Ascending aorta (tissue), 2 donors: Measurements from ENCODE around the gene ATP9B. TPM values are rescaled to one million over a fixed set of nuclear protein-coding genes. Genes with fewer than 3 reads are reported as not detected.
A peak's percentile ranks its signal among the peaks of the same experiment; 100 is the strongest.

Experiments used
- DNase-seq, 2 donors: peaks; one replicate each; pipeline ENCODE4 v3.0.0-alpha.2; 2019; ENCODE audit warnings: low spot score in 2 of 2
- H3K27ac ChIP-seq, 2 donors: fragments of 200-600 bp; sonication (generic); one replicate each; pipeline ENCODE4 v1.5.1; 2016 to 2017; ENCODE audit warnings: mild to moderate bottlenecking in 1 of 2
- H3K27me3 ChIP-seq: fragments of 200-600 bp; sonication (generic); one replicate; pipeline ENCODE4 v1.5.1; 2017
- H3K36me3 ChIP-seq, 2 donors: fragments of 200-600 bp; sonication (generic); one replicate each; pipeline ENCODE4 v1.5.1; 2016
- H3K4me1 ChIP-seq, 2 donors: fragments of 200-600 bp; sonication (generic); one replicate each; pipeline ENCODE4 v1.5.1; 2016 to 2017; ENCODE audit warnings: mild to moderate bottlenecking in 1 of 2
- H3K4me3 ChIP-seq, 2 donors: fragments of 200-600 bp; sonication (generic); one replicate each; pipeline ENCODE4 v1.5.1; 2016 to 2017; ENCODE audit warnings: mild to moderate bottlenecking in 1 of 2
- H3K9me3 ChIP-seq, 2 donors: fragments of 200-600 bp; sonication (generic); one replicate each; pipeline ENCODE4 v1.5.1; 2016
- intact Hi-C: fragments of 100-400 bp; cut with DNase I; formaldehyde crosslinking; loops from one replicate; pipeline ENCODE4 v1.15.1; 2023
- total RNA-seq: library from RNA; depleted of rRNA; stranded (reverse); fragments of >200 nt; gene quantifications from one replicate; pipeline ENCODE4 v1.1.0, GENCODE V29; 2016
- TF ChIP-seq, protein P1 (sequence below), 3 experiments: fragments of 200-600 bp in 2 of 3; fragments of 450-650 bp in 1 of 3; sonication (generic) in 2 of 3; IDR thresholded peaks; one replicate each; pipeline ENCODE4 v1.5.1; 2016 to 2019; ENCODE audit warnings: antibody characterized with exemption in 3 of 3, mild to moderate bottlenecking in 1 of 3, moderate library complexity in 1 of 3

Gene ATP9B
- total RNA-seq, 1 donor from 2014 or later, result 14.4 TPM

GRCh38 chr18:79405781-79406575 lies 336.8 kb downstream of the ATP9B start:
- TF ChIP-seq, protein P1, sequence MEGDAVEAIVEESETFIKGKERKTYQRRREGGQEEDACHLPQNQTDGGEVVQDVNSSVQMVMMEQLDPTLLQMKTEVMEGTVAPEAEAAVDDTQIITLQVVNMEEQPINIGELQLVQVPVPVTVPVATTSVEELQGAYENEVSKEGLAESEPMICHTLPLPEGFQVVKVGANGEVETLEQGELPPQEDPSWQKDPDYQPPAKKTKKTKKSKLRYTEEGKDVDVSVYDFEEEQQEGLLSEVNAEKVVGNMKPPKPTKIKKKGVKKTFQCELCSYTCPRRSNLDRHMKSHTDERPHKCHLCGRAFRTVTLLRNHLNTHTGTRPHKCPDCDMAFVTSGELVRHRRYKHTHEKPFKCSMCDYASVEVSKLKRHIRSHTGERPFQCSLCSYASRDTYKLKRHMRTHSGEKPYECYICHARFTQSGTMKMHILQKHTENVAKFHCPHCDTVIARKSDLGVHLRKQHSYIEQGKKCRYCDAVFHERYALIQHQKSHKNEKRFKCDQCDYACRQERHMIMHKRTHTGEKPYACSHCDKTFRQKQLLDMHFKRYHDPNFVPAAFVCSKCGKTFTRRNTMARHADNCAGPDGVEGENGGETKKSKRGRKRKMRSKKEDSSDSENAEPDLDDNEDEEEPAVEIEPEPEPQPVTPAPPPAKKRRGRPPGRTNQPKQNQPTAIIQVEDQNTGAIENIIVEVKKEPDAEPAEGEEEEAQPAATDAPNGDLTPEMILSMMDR (IDR thresholded peaks at IDR 0.05), result no peak
- peak; percentile 73 to 85 for DNase-seq
- no peaks in the 10 kb centered on the region for H3K27me3 ChIP-seq
- H3K27ac ChIP-seq, result peak overlapping the region; percentile 14 to 52
- no peak overlapping the region for H3K4me3 ChIP-seq
- peaks cover 7 to 8% of the 10 kb centered on the region in 2 donors for H3K36me3 ChIP-seq
- peaks cover 5 to 14% of the 10 kb centered on the region in 2 donors for H3K4me1 ChIP-seq
- no peaks in the 10 kb centered on the region for H3K9me3 ChIP-seq
- intact Hi-C loops, result no loop called here

DNA sequence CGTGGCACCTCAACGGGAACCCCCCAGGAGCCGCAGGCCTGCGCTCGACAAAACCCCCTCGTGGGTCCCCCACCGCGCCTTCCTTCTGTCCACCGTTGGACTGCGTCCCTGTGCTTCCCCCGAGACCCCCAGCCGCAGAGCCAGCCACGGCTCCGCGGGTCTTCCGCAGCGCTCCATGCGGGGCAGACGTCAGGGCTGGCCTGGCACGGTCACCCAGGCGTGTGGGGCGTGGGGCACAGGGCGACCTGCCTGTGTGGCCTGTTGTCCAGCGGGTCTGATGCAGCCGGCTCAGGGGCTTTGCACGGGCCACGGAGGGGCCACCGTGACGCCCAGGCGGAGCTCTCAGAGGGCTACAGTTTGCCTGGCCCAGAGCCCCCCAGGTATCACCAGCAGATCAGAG lies 337.5 kb downstream of the ATP9B start:
- H3K4me1 ChIP-seq, result peaks cover 5 to 14% of the 10 kb centered on the region in 2 donors
- TF ChIP-seq, protein P1 (IDR thresholded peaks at IDR 0.05), result no peak

GRCh38 chr18:79409313-79409712 lies 340.1 kb downstream of the ATP9B start:
- DNase-seq, result no peak
- Histone ChIP-seq H3K4me3 (no peak overlapping the region), H3K9me3 (no peaks in the 10 kb centered on the region), H3K27ac (no peak overlapping the region), H3K4me1 (peaks cover 0 to 5% of the 10 kb centered on the region in 2 donors), H3K36me3 (peaks cover 28 to 35% of the 10 kb centered on the region in 2 donors), H3K27me3 (no peaks in the 10 kb centered on the region)
- TF ChIP-seq, protein P1 (IDR thresholded peaks at IDR 0.05), result no peak
- intact Hi-C loops, result no loop called here

More for the DNA sequence above, 337.5 kb downstream of the ATP9B start:
- DNase-seq, result no peak
- intact Hi-C loops, result no loop called here
- Histone ChIP-seq H3K27ac (peak overlapping the region in 1 of 2 donors; percentile 1), H3K9me3 (no peaks in the 10 kb centered on the region), H3K4me3 (no peak overlapping the region), H3K36me3 (peaks cover 13% of the 10 kb centered on the region in 2 donors), H3K27me3 (no peaks in the 10 kb centered on the region)

DNA sequence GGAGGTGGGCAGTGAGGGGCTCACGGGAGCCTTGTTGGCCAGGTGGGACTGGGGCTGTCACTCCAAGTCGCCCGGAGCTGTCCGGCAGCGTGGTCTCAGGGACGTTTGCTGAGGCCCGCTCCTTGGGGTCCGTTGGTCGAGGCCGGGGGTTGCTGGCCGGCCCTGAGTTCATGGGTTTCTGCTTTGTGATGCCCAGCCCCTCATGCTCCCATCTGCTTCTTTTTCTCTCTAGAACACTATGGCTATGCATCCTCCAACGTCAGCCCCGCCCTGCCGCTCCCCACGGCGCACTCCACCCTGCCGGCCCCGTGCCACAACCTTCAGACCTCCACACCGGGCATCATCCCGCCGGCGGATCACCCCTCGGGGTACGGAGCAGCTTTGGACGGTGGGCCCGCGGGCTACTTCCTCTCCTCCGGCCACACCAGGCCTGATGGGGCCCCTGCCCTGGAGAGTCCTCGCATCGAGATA lies 341.0 kb downstream of the ATP9B start:
- DNase-seq, result no peak
- TF ChIP-seq, protein P1 (IDR thresholded peaks at IDR 0.05), result no peak
- Histone ChIP-seq H3K27me3 (no peaks in the 10 kb centered on the region), H3K36me3 (peaks cover 28 to 35% of the 10 kb centered on the region in 2 donors), H3K27ac (no peak overlapping the region), H3K4me1 (peaks cover 0 to 5% of the 10 kb centered on the region in 2 donors), H3K9me3 (no peaks in the 10 kb centered on the region), H3K4me3 (no peak overlapping the region)
- intact Hi-C loops, result no loop called here

DNA sequence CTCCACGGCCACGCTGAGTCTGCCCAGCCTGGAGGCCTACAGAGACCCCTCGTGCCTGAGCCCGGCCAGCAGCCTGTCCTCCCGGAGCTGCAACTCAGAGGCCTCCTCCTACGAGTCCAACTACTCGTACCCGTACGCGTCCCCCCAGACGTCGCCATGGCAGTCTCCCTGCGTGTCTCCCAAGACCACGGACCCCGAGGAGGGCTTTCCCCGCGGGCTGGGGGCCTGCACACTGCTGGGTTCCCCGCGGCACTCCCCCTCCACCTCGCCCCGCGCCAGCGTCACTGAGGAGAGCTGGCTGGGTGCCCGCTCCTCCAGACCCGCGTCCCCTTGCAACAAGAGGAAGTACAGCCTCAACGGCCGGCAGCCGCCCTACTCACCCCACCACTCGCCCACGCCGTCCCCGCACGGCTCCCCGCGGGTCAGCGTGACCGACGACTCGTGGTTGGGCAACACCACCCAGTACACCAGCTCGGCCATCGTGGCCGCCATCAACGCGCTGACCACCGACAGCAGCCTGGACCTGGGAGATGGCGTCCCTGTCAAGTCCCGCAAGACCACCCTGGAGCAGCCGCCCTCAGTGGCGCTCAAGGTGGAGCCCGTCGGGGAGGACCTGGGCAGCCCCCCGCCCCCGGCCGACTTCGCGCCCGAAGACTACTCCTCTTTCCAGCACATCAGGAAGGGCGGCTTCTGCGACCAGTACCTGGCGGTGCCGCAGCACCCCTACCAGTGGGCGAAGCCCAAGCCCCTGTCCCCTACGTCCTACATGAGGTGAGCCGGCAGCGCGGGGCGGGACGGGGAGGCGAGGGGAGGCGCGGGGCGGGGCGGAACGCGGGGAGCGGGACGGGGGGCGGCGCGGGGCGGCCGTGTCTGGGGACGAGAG lies 341.8 kb downstream of the ATP9B start:
- intact Hi-C loops, result no loop called here
- H3K27me3 ChIP-seq, result no peaks in the 10 kb centered on the region
- H3K27ac ChIP-seq, result no peak overlapping the region
- DNase-seq, result no peak
- peaks cover 28 to 35% of the 10 kb centered on the region in 2 donors for H3K36me3 ChIP-seq
- no peaks in the 10 kb centered on the region for H3K4me1 ChIP-seq
- no peaks in the 10 kb centered on the region for H3K9me3 ChIP-seq
- TF ChIP-seq, protein P1 (IDR thresholded peaks at IDR 0.05), result no peak
- no peak overlapping the region for H3K4me3 ChIP-seq
